NB4 (cell line): ENCODE data around the gene FBXO9.

ENCODE experiments used
- CTCF ChIP-seq: IDR thresholded peaks from one replicate; pipeline ENCODE4 v1.5.1; 2012; ENCODE audit warnings: low read depth, low read length
- MAX ChIP-seq: IDR thresholded peaks from 2 replicates; pipeline ENCODE4 v1.6.1; 2011; ENCODE audit warnings: low read depth, low read length
- MYC ChIP-seq: IDR thresholded peaks from 2 replicates; pipeline ENCODE4 v1.6.1; 2011; ENCODE audit warnings: low read depth, low read length
- POLR2A ChIP-seq: IDR thresholded peaks from 2 replicates; pipeline ENCODE4 v1.6.1; 2011; ENCODE audit warnings: mild to moderate bottlenecking; ENCODE audit not compliant: insufficient read length; ENCODE audit errors: extremely low read depth

GRCh38 chr6:53015486-53015885, 49.7 kb upstream of the FBXO9 start:
- TF ChIP-seq CTCF (no peak), MYC (no peak), POLR2A (no peak), MAX (no peak)
